RKO (cell line): ENCODE results near the gene DIP2C.

Experiments used
- DNase-seq: peaks from one replicate; pipeline ENCODE4 v3.0.0-alpha.2; 2016; ENCODE audit warnings: low spot score

Gene DIP2C

GRCh38 chr10:571166-571565 is 118.3 kb downstream of the DIP2C start:
- no peak for DNase-seq

- no peak for DNase-seq
These were observed 118.8 kb downstream of the DIP2C start for GRCh38 chr10:570628-571163.

- no peak for DNase-seq
These were observed 119.4 kb downstream of the DIP2C start for GRCh38 chr10:569961-570627.

GRCh38 chr10:568848-569247 is 120.6 kb downstream of the DIP2C start:
- DNase-seq: no peak

GRCh38 chr10:567869-568268 is 121.6 kb downstream of the DIP2C start:
- no peak for DNase-seq

GRCh38 chr10:566241-566885 is 123.1 kb downstream of the DIP2C start:
- no peak for DNase-seq

- no peak for DNase-seq
These were observed 123.8 kb downstream of the DIP2C start for GRCh38 chr10:565676-566075.

- DNase-seq: no peak
These were observed 124.3 kb downstream of the DIP2C start for GRCh38 chr10:565146-565545.

- no peak for DNase-seq
These were observed 125.6 kb downstream of the DIP2C start for GRCh38 chr10:563827-564226.

- DNase-seq: no peak
These were observed 127.3 kb downstream of the DIP2C start for GRCh38 chr10:562142-562541.

GRCh38 chr10:561721-562120 is 127.7 kb downstream of the DIP2C start:
- DNase-seq: no peak

GRCh38 chr10:560314-560992 is 129.0 kb downstream of the DIP2C start:
- DNase-seq: no peak

GRCh38 chr10:559767-560047 is 129.8 kb downstream of the DIP2C start:
- DNase-seq: no peak

GRCh38 chr10:558891-559766 is 130.3 kb downstream of the DIP2C start:
- no peak for DNase-seq

- DNase-seq: no peak
These were observed 131.1 kb downstream of the DIP2C start for GRCh38 chr10:558364-558763.

- no peak for DNase-seq
These were observed 131.6 kb downstream of the DIP2C start for GRCh38 chr10:557792-558328.

GRCh38 chr10:556971-557637 is 132.4 kb downstream of the DIP2C start:
- DNase-seq: no peak

GRCh38 chr10:555682-556350 is 133.7 kb downstream of the DIP2C start:
- no peak for DNase-seq

- no peak for DNase-seq
These were observed 134.2 kb downstream of the DIP2C start for GRCh38 chr10:555281-555680.

- no peak for DNase-seq
These were observed 135.2 kb downstream of the DIP2C start for GRCh38 chr10:554182-554848.
